Testis (tissue), 2 donors: ENCODE measurements around the gene FCHSD2.
A peak's percentile ranks its signal among the peaks of the same experiment; 100 is the strongest.

Experiments used
- CTCF ChIP-seq, 3 experiments: fragments of 450-650 bp in 2 of 3; fragments of 200-600 bp in 1 of 3; sonication (generic) in 1 of 3; IDR thresholded peaks; one replicate each; pipeline ENCODE4 v1.5.1; 2016 to 2019; ENCODE audit warnings: antibody characterized with exemption in 3 of 3, mild to moderate bottlenecking in 2 of 3, moderate library complexity in 1 of 3
- POLR2A ChIP-seq: fragments of 450-650 bp; IDR thresholded peaks from one replicate; pipeline ENCODE4 v1.6.1; 2017; ENCODE audit warnings: antibody characterized with exemption, mild to moderate bottlenecking, moderate library complexity

- TF ChIP-seq CTCF (IDR thresholded peaks at IDR 0.05) = peak; percentile 46 to 56 (median 53)
- no peak for TF ChIP-seq POLR2A
Measured at GRCh38 chr11:72848846-72849466, 293.2 kb downstream of the FCHSD2 start.
